SU-DHL-6 (cell line): Measurements from ENCODE around the gene KCNIP4.

ENCODE experiments used
- H2AFZ ChIP-seq: fragments of 200-600 bp; sonication (generic); 2 replicates; pipeline ENCODE4 v1.6.1; 2014; ENCODE audit warnings: low read depth, mild to moderate bottlenecking, moderate library complexity, mixed read lengths, antibody characterized with exemption, low read length; ENCODE audit not compliant: severe bottlenecking
- H3F3A ChIP-seq: fragments of 200-600 bp; shearing (Covaris generic); 2 replicates; pipeline ENCODE4 v1.6.0; 2016; ENCODE audit warnings: antibody characterized with exemption, mild to moderate bottlenecking; ENCODE audit not compliant: insufficient read depth
- H3K27ac ChIP-seq: fragments of 200-600 bp; sonication (generic); 2 replicates; pipeline ENCODE4 v1.5.1; 2016; ENCODE audit warnings: low read depth, mild to moderate bottlenecking, low read length, moderate library complexity, mixed read lengths
- H3K27me3 ChIP-seq: fragments of 200-600 bp; sonication (generic), shearing (Covaris generic); 2 replicates; pipeline ENCODE4 v1.6.0; 2014; ENCODE audit warnings: mild to moderate bottlenecking, low read length
- H3K36me3 ChIP-seq: fragments of 200-600 bp; sonication (generic); 2 replicates; pipeline ENCODE4 v1.6.1; 2014; ENCODE audit warnings: mild to moderate bottlenecking, low read length, mixed read lengths
- H3K4me2 ChIP-seq: fragments of 300-600, 200-600 bp; shearing (Covaris generic), sonication (generic); 2 replicates; pipeline ENCODE4 v1.6.0; 2014; ENCODE audit warnings: low read length, low read depth, mild to moderate bottlenecking; ENCODE audit not compliant: poor library complexity, severe bottlenecking
- H3K4me3 ChIP-seq: fragments of 200-600 bp; sonication (generic); 2 replicates; pipeline ENCODE4 v1.5.1; 2014; ENCODE audit warnings: antibody characterized with exemption, low read length, mild to moderate bottlenecking, mixed read lengths; ENCODE audit not compliant: insufficient read depth, poor library complexity, severe bottlenecking
- H3K79me2 ChIP-seq: fragments of 200-600 bp; sonication (generic); 2 replicates; pipeline ENCODE4 v1.6.1; 2014; ENCODE audit warnings: mild to moderate bottlenecking, low read length, moderate library complexity; ENCODE audit not compliant: insufficient read depth
- H3K9ac ChIP-seq: fragments of 200-600 bp; sonication (generic); 2 replicates; pipeline ENCODE4 v1.7.0; 2014; ENCODE audit warnings: mild to moderate bottlenecking, low read length
- H3K9me2 ChIP-seq: fragments of 200-600 bp; sonication (generic); replicated peaks from 2 replicates; pipeline ENCODE4 v1.6.1; 2014; ENCODE audit warnings: low read length; ENCODE audit not compliant: insufficient read depth
- H3K9me3 ChIP-seq: fragments of 200-600 bp; sonication (generic); 2 replicates; pipeline ENCODE4 v1.6.1; 2014; ENCODE audit warnings: low read length, mixed read lengths; ENCODE audit not compliant: insufficient read depth
- H4K20me1 ChIP-seq: fragments of 200-600 bp; sonication (generic); 2 replicates; pipeline ENCODE4 v1.6.1; 2014; ENCODE audit warnings: low read depth, mild to moderate bottlenecking, antibody characterized with exemption, low read length, moderate library complexity, mixed read lengths
- EZH2phosphoT487 ChIP-seq: fragments of 200-600 bp; sonication (generic), shearing (Covaris generic); conservative IDR thresholded peaks from 2 replicates; pipeline ENCODE4 v1.6.1; 2018; ENCODE audit warnings: mild to moderate bottlenecking, antibody characterized with exemption, low read length, moderate library complexity, mixed read lengths
- TF ChIP-seq, protein P1 (sequence below): fragments of 200-600 bp; sonication (generic); IDR thresholded peaks from one replicate; pipeline ENCODE4 v1.5.1; 2017; ENCODE audit warnings: antibody characterized with exemption, mild to moderate bottlenecking, low read length, moderate library complexity; ENCODE audit not compliant: insufficient read depth, poor library complexity, severe bottlenecking

Gene KCNIP4

GRCh38 chr4:20881658-20882057 lies 1066.9 kb downstream of the KCNIP4 start:
- 0 out of 2 replicates have a peak, but pooled peaks cover 4% of the 10 kb centered on the region for H3K9me2 ChIP-seq
- no peaks in the 10 kb centered on the region for H4K20me1 ChIP-seq
- H3K9me3 ChIP-seq: no peaks in the 10 kb centered on the region
- no peak overlapping the region for H3K4me3 ChIP-seq
- no peak overlapping the region for H3K4me2 ChIP-seq
- H2AFZ ChIP-seq: no peak overlapping the region
- H3F3A ChIP-seq: no peaks in the 10 kb centered on the region
- no peaks in the 10 kb centered on the region for H3K79me2 ChIP-seq
- H3K36me3 ChIP-seq: no peaks in the 10 kb centered on the region
- H3K27me3 ChIP-seq: no peaks in the 10 kb centered on the region
- H3K27ac ChIP-seq: no peak overlapping the region
- TF ChIP-seq, protein P1, sequence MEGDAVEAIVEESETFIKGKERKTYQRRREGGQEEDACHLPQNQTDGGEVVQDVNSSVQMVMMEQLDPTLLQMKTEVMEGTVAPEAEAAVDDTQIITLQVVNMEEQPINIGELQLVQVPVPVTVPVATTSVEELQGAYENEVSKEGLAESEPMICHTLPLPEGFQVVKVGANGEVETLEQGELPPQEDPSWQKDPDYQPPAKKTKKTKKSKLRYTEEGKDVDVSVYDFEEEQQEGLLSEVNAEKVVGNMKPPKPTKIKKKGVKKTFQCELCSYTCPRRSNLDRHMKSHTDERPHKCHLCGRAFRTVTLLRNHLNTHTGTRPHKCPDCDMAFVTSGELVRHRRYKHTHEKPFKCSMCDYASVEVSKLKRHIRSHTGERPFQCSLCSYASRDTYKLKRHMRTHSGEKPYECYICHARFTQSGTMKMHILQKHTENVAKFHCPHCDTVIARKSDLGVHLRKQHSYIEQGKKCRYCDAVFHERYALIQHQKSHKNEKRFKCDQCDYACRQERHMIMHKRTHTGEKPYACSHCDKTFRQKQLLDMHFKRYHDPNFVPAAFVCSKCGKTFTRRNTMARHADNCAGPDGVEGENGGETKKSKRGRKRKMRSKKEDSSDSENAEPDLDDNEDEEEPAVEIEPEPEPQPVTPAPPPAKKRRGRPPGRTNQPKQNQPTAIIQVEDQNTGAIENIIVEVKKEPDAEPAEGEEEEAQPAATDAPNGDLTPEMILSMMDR: no peak
- TF ChIP-seq EZH2phosphoT487: no peak
- H3K9ac ChIP-seq: no peak overlapping the region

DNA sequence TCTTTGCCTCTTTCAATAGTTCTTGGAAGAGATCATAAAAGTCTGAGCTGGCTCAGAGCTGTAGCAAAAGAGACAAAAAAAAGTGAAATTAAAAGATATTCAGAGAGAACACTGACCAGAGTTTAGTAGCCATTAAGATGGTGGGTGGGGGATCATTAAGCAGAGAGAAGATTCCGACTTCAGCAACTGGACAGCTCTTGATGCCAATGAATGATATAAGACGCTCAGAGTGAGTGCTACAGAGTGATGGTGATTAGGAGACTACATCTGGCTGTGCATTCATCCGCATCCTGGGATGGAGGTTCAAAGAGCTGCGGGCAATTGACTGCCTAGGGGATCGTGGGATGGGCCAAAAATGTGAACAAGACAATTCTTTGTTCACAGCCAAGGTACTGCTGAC lies 1069.8 kb downstream of the KCNIP4 start:
- H3K79me2 ChIP-seq: no peaks in the 10 kb centered on the region
- H3K9ac ChIP-seq: no peak overlapping the region
- no peaks in the 10 kb centered on the region for H3K9me2 ChIP-seq
- H3K4me2 ChIP-seq: no peak overlapping the region
- no peak overlapping the region for H2AFZ ChIP-seq
- H3K4me3 ChIP-seq: no peak overlapping the region
- H3K27ac ChIP-seq: no peak overlapping the region
- H3F3A ChIP-seq: no peaks in the 10 kb centered on the region
- no peaks in the 10 kb centered on the region for H3K36me3 ChIP-seq
- H4K20me1 ChIP-seq: no peaks in the 10 kb centered on the region
- no peaks in the 10 kb centered on the region for H3K9me3 ChIP-seq
- TF ChIP-seq, protein P1: no peak
- TF ChIP-seq EZH2phosphoT487: no peak
- no peaks in the 10 kb centered on the region for H3K27me3 ChIP-seq

GRCh38 chr4:20870436-20870835 lies 1078.1 kb downstream of the KCNIP4 start:
- Histone ChIP-seq H4K20me1 (no peaks in the 10 kb centered on the region), H3K9me2 (no peaks in the 10 kb centered on the region), H3K27ac (no peak overlapping the region), H3K4me3 (no peak overlapping the region), H3K4me2 (no peak overlapping the region), H3K9me3 (no peaks in the 10 kb centered on the region), H3F3A (no peaks in the 10 kb centered on the region), H2AFZ (no peak overlapping the region), H3K36me3 (no peaks in the 10 kb centered on the region), H3K79me2 (no peaks in the 10 kb centered on the region), H3K9ac (no peak overlapping the region), H3K27me3 (no peaks in the 10 kb centered on the region)
- TF ChIP-seq, protein P1: no peak
- TF ChIP-seq EZH2phosphoT487: no peak
